Right cardiac atrium (tissue), 5 donors: ENCODE data around the gene CDC20. TPM values are rescaled to one million over a fixed set of nuclear protein-coding genes. Genes with fewer than 3 reads are reported as not detected.

Experiments used
- ATAC-seq, 2 donors: fragments of 200-7000 bp; cut with Tn5 transposase; one replicate each; pipeline versions ENCODE4 v1.8.0 to v1.9.1; 2020; ENCODE audit warnings: moderate library complexity in 2 of 2, mild to moderate bottlenecking in 1 of 2
- DNase-seq, 3 donors: peaks; one replicate each; pipeline ENCODE4 v3.0.0-alpha.2; 2020
- H3K27ac ChIP-seq: one replicate; pipeline ENCODE4 v1.5.1; 2013; ENCODE audit warnings: mild to moderate bottlenecking, low read length, control low read depth, moderate library complexity
- H3K27me3 ChIP-seq: one replicate; pipeline ENCODE4 v1.6.1; 2013; ENCODE audit not compliant: control insufficient read depth, insufficient read depth
- H3K4me1 ChIP-seq: one replicate; pipeline ENCODE4 v1.6.1; 2013; ENCODE audit warnings: low read length; ENCODE audit not compliant: control insufficient read depth, insufficient read depth
- H3K4me3 ChIP-seq: one replicate; pipeline ENCODE4 v1.5.1; 2013; ENCODE audit warnings: low read length, control low read depth
- H3K9me3 ChIP-seq: one replicate; pipeline ENCODE4 v1.6.1; 2013; ENCODE audit warnings: low read length; ENCODE audit not compliant: control insufficient read depth
- WGBS: extraction: QIAGEN DNeasy Blood & Tissue Kit; methylation state at CpG from one replicate; pipeline ENCODE4 v1.1.7; 2013; 5-methylcytosine and 5-hydroxymethylcytosine counted together
- intact Hi-C, 4 donors: fragments of 100-400 bp; cut with DNase I; formaldehyde crosslinking; loops; one replicate each; pipeline versions ENCODE4 v1.11.0 to v1.14.0; 2022 to 2023
- polyA plus RNA-seq: library from polyadenylated mRNA; stranded (reverse); fragments of 200-250 nt; gene quantifications from one replicate; pipeline ENCODE4 v1.2.3, GENCODE V29; 2013
- total RNA-seq, 4 donors: library from RNA; stranded (reverse); fragmentation: NEBNext Ultra II Directional; extraction: Animal tissue kit (Norgen Biotek cat#: 25700); gene quantifications; one replicate each; pipeline ENCODE4 v1.2.1, GENCODE V29; 2021
- donor health status: healthy with polysubstance abuse.
- donor health status: DM: no; HTN: yes; CAD: no.
- donor health status: DM: no; HTN: no; CAD: no.
- donor health status: DM: no; HTN: yes; CAD: no; lungs with severe emphysema.
- donor health status: DM: yes; HTN: yes; CAD: no.

Gene CDC20
- total and polyA plus RNA-seq, 5 donors: 0.54 to 3.5 (median 1.3) TPM

- intact Hi-C loops: loop anchor here in 1 of 4 donors (2.0 kb wide), 1 partner anchor 110 kb away; no protein-coding TSS in a partner anchor
- H3K4me1 ChIP-seq: peaks cover 1% of the 10 kb centered on the region
- no peaks in the 10 kb centered on the region for H3K27me3 ChIP-seq
- WGBS: 26% methylated on average over 22 of the region's 22 CpGs
- peak overlapping the region; percentile 45 for H3K4me3 ChIP-seq
- H3K27ac ChIP-seq: peak overlapping the region; percentile 69
- no peak for DNase-seq
- H3K9me3 ChIP-seq: no peaks in the 10 kb centered on the region
- ATAC-seq: peak; percentile 13 to 24
Observed at GRCh38 chr1:43348343-43348808, 10.4 kb upstream of the CDC20 start.

GRCh38 chr1:43348809-43349593, 9.8 kb upstream of the CDC20 start:
- intact Hi-C loops: loop anchor here in 1 of 4 donors (2.0 kb wide), 1 partner anchor 110 kb away; no protein-coding TSS in a partner anchor
- Histone ChIP-seq H3K9me3 (no peaks in the 10 kb centered on the region), H3K4me3 (peak overlapping the region; percentile 45), H3K27ac (peak overlapping the region; percentile 91), H3K4me1 (peaks cover 1% of the 10 kb centered on the region), H3K27me3 (no peaks in the 10 kb centered on the region)
- DNase-seq (peak; percentile 82 to 94 (median 93)), ATAC-seq (peak; percentile 88 to 92)
- WGBS: 8% methylated on average over 72 of the region's 72 CpGs

GRCh38 chr1:43349594-43350306, 9.0 kb upstream of the CDC20 start:
- WGBS: 45% methylated on average over 11 of the region's 11 CpGs
- H3K27ac ChIP-seq: peak overlapping the region; percentile 91
- DNase-seq: no peak
- H3K9me3 ChIP-seq: no peaks in the 10 kb centered on the region
- peak; percentile 1 to 2 for ATAC-seq
- H3K27me3 ChIP-seq: no peaks in the 10 kb centered on the region
- intact Hi-C loops: loop anchor here in 1 of 4 donors (2.0 kb wide), 1 partner anchor 111 kb away; no protein-coding TSS in a partner anchor
- H3K4me3 ChIP-seq: peak overlapping the region; percentile 45
- H3K4me1 ChIP-seq: peaks cover 1% of the 10 kb centered on the region

GRCh38 chr1:43350976-43351375, 7.8 kb upstream of the CDC20 start:
- peaks cover 1% of the 10 kb centered on the region for H3K4me1 ChIP-seq
- H3K9me3 ChIP-seq: no peaks in the 10 kb centered on the region
- ATAC-seq: no peak
- intact Hi-C loops: no loop called here
- H3K27me3 ChIP-seq: no peaks in the 10 kb centered on the region
- H3K4me3 ChIP-seq: no peak overlapping the region
- H3K27ac ChIP-seq: no peak overlapping the region
- 91% methylated on average over 1 of the region's 1 CpG for WGBS
- no peak for DNase-seq

- H3K4me1 ChIP-seq: peaks cover 1% of the 10 kb centered on the region
- no peak for DNase-seq
- no peaks in the 10 kb centered on the region for H3K27me3 ChIP-seq
- WGBS: 85% methylated on average over 10 of the region's 10 CpGs
- intact Hi-C loops: no loop called here
- no peaks in the 10 kb centered on the region for H3K9me3 ChIP-seq
- no peak overlapping the region for H3K27ac ChIP-seq
- H3K4me3 ChIP-seq: no peak overlapping the region
- no peak for ATAC-seq
Observed at GRCh38 chr1:43351421-43352350, 7.1 kb upstream of the CDC20 start.

- Histone ChIP-seq H3K9me3 (no peaks in the 10 kb centered on the region), H3K4me1 (peaks cover 1% of the 10 kb centered on the region), H3K27me3 (no peaks in the 10 kb centered on the region), H3K4me3 (no peak overlapping the region), H3K27ac (no peak overlapping the region)
- WGBS: 97% methylated on average over 2 of the region's 2 CpGs
- ATAC-seq (no peak), DNase-seq (no peak)
- intact Hi-C loops: no loop called here
Observed at GRCh38 chr1:43352351-43352705, 6.5 kb upstream of the CDC20 start.

- no peaks in the 10 kb centered on the region for H3K27me3 ChIP-seq
- 70% methylated on average over 3 of the region's 3 CpGs for WGBS
- H3K4me3 ChIP-seq: no peak overlapping the region
- H3K9me3 ChIP-seq: no peaks in the 10 kb centered on the region
- intact Hi-C loops: no loop called here
- ATAC-seq (no peak), DNase-seq (no peak)
- H3K4me1 ChIP-seq: peaks cover 1% of the 10 kb centered on the region
- no peak overlapping the region for H3K27ac ChIP-seq
Observed at GRCh38 chr1:43352881-43353280, 5.9 kb upstream of the CDC20 start.

- ATAC-seq (no peak), DNase-seq (no peak)
- no peaks in the 10 kb centered on the region for H3K27me3 ChIP-seq
- H3K9me3 ChIP-seq: no peaks in the 10 kb centered on the region
- no peak overlapping the region for H3K4me3 ChIP-seq
- peaks cover 1% of the 10 kb centered on the region for H3K4me1 ChIP-seq
- 66% methylated on average over 2 of the region's 2 CpGs for WGBS
- H3K27ac ChIP-seq: no peak overlapping the region
- intact Hi-C loops: no loop called here
Observed at GRCh38 chr1:43354471-43354870, 4.3 kb upstream of the CDC20 start.

GRCh38 chr1:43354936-43355335, 3.8 kb upstream of the CDC20 start:
- ATAC-seq (no peak), DNase-seq (no peak)
- Histone ChIP-seq H3K9me3 (no peaks in the 10 kb centered on the region), H3K4me1 (peaks cover 1% of the 10 kb centered on the region), H3K27ac (no peak overlapping the region), H3K27me3 (no peaks in the 10 kb centered on the region), H3K4me3 (no peak overlapping the region)
- intact Hi-C loops: no loop called here
- WGBS: 97% methylated on average over 2 of the region's 2 CpGs

GRCh38 chr1:43357251-43357650, 1.5 kb upstream of the CDC20 start:
- intact Hi-C loops: no loop called here
- Histone ChIP-seq H3K4me1 (no peaks in the 10 kb centered on the region), H3K27ac (no peak overlapping the region), H3K27me3 (no peaks in the 10 kb centered on the region), H3K9me3 (no peaks in the 10 kb centered on the region), H3K4me3 (no peak overlapping the region)
- ATAC-seq (no peak), DNase-seq (no peak)
- 97% methylated on average over 4 of the region's 4 CpGs for WGBS
